ENCODE results near the gene LRPAP1. TPM values are rescaled to one million over a fixed set of nuclear protein-coding genes. Genes with fewer than 3 reads are reported as not detected.

The LRPAP1 gene
- total RNA-seq, 1 donor from 2014 or later, result 81.6 TPM

DNA sequence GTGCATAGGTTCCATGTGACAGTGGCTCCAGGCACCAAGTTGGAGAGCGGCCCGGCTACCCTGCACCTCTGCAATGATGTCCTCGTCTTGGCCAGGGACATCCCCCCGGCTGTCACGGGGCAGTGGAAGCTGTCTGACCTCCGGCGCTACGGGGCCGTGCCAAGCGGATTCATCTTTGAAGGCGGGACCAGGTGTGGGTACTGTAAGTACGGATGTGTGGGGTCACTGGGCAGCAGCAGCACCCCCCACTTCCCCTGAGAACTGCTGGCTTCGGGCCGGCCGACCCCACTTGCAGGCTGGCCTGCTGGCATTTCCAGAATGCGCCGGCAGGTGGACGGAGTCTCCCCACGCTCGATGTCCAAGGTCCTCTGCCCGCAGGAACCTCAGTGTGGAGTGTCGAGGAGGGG is 55.9 kb downstream of the LRPAP1 start:
- TF ChIP-seq, protein P1, sequence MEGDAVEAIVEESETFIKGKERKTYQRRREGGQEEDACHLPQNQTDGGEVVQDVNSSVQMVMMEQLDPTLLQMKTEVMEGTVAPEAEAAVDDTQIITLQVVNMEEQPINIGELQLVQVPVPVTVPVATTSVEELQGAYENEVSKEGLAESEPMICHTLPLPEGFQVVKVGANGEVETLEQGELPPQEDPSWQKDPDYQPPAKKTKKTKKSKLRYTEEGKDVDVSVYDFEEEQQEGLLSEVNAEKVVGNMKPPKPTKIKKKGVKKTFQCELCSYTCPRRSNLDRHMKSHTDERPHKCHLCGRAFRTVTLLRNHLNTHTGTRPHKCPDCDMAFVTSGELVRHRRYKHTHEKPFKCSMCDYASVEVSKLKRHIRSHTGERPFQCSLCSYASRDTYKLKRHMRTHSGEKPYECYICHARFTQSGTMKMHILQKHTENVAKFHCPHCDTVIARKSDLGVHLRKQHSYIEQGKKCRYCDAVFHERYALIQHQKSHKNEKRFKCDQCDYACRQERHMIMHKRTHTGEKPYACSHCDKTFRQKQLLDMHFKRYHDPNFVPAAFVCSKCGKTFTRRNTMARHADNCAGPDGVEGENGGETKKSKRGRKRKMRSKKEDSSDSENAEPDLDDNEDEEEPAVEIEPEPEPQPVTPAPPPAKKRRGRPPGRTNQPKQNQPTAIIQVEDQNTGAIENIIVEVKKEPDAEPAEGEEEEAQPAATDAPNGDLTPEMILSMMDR (conservative IDR thresholded peaks at IDR 0.05; ENCODE audit: low read depth, low read length), result peak; percentile 29
- H3K4me3 ChIP-seq (ENCODE audit: low read depth, low read length), result no peak overlapping the region

DNA sequence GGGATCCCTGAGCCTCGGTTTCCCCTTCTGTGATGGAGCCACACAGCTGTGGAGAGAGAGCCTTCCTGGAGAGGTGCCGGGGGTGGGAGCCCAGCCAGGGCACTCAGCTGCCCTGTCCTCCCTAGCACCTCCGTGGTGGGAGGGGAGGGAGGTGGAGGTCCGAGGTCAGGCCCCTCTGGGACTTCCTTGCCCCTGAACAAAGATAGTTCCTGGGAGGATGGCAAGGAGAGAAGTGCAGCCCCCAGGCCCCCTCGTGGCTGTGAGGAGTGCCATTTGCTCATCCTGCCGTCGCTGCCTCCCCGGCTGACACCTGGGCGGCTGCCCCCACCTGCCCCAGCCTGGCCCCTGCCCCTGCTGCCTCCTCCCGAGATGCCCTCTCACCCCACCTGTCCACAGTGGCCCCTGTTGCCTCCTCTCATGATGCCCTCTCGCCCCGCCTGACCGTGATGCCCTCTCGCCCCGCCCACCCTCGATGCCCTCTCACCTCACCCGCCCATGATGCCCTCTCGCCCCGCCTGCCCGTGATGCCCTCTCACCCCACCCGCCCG is 56.4 kb downstream of the LRPAP1 start:
- TF ChIP-seq, protein P1 (conservative IDR thresholded peaks at IDR 0.05; ENCODE audit: low read depth, low read length), result no peak

More for the DNA sequence above, 55.9 kb downstream of the LRPAP1 start:
- no peak for DNase-seq (ENCODE audit: low read depth)

DNA sequence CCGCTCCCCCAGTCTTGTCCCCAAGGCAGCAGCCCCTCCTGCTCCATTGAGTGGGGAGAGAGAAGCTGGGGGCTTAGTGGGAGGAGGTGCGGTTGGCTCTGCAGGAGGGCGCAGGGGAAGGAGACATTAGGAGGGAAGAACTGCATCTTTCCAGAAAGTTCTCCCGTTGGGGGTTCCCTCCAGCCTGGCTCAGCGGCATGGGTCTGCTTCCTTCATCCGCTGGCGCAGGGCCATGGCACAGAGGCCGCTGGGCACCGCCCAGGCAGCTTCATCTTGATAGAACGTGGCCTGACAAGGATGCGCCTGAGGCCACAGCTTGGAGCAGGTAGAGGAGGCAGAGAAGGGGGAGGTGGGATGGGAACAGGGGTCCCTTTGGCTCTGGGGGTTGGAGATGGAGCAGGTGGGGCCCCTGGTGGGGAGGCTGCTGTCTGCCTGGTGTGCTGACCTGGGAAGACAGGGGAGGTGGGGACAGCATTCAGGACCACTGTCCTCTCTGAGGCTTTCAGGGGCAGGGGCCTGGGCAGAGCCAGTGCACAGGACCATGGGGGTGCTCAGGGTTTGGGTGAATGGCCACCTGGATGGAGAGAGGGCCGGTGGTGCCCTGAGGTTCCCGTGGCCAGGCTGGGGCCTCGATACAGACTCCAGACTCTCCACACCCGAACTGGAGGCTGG is 57.0 kb downstream of the LRPAP1 start:
- TF ChIP-seq, protein P1 (conservative IDR thresholded peaks at IDR 0.05; ENCODE audit: low read depth, low read length), result no peak
- no peak for DNase-seq (ENCODE audit: low read depth)
- H3K4me3 ChIP-seq (ENCODE audit: low read depth, low read length), result no peak overlapping the region

More for the DNA sequence above, 56.4 kb downstream of the LRPAP1 start:
- no peak overlapping the region for H3K4me3 ChIP-seq (ENCODE audit: low read depth, low read length)
- no peak for DNase-seq (ENCODE audit: low read depth)

GRCh38 chr4:3473996-3474765 is 58.0 kb downstream of the LRPAP1 start:
- no peak overlapping the region for H3K4me3 ChIP-seq (ENCODE audit: low read depth, low read length)
- TF ChIP-seq, protein P1 (conservative IDR thresholded peaks at IDR 0.05; ENCODE audit: low read depth, low read length), result no peak

DNA sequence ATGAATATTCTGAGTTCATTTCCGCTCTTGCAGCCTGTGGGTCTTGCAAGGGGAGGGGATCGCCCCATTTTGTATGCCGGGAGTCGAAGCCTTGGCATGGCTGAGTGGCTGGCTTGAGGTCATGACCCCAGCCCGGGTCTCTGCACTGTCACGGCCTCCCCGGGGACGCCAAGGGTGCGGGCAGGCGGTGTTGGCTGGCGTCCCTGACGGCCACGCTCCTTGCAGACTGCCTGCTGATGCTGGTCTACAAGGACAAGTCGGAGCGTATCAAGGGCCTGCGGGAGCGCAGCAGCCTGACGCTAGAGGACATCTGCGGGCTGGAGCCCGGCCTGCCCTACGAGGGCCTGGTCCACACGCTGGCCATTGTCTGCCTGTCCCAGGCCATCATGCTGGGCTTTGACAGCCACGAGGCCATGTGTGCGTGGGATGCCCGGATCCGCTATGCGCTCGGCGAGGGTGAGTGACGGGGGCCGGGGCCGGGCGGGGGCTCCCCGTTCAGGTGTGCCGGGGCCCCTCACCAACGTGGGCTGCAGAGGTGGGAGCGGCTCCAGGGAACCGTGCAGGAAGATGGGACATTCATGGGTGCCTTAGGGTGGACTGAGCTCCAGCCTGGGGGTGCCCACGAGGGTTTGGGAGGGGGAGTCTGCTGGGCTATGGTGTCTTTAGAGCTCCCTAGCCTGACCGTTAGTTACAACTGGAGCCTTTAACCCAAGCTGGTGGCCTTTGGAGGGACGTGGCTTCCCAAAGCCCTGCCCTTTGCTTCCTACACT is 58.9 kb downstream of the LRPAP1 start:
- TF ChIP-seq, protein P1 (conservative IDR thresholded peaks at IDR 0.05; ENCODE audit: low read depth, low read length), result no peak
- H3K4me3 ChIP-seq (ENCODE audit: low read depth, low read length), result no peak overlapping the region
- DNase-seq (ENCODE audit: low read depth), result no peak

More at GRCh38 chr4:3473996-3474765, 58.0 kb downstream of the LRPAP1 start:
- no peak for DNase-seq (ENCODE audit: low read depth)

GRCh38 chr4:3472411-3473141 is 59.6 kb downstream of the LRPAP1 start:
- TF ChIP-seq, protein P1 (conservative IDR thresholded peaks at IDR 0.05; ENCODE audit: low read depth, low read length), result no peak
- no peak for DNase-seq (ENCODE audit: low read depth)
- no peak overlapping the region for H3K4me3 ChIP-seq (ENCODE audit: low read depth, low read length)
